HPDE6-E6E7 (cell line): ENCODE results near the gene C16orf95.

ENCODE experiments used
- DNase-seq: peaks from one replicate; pipeline ENCODE4 v3.0.0; 2011; ENCODE audit warnings: missing footprints; ENCODE audit errors: extremely low spot score

Gene C16orf95

DNA sequence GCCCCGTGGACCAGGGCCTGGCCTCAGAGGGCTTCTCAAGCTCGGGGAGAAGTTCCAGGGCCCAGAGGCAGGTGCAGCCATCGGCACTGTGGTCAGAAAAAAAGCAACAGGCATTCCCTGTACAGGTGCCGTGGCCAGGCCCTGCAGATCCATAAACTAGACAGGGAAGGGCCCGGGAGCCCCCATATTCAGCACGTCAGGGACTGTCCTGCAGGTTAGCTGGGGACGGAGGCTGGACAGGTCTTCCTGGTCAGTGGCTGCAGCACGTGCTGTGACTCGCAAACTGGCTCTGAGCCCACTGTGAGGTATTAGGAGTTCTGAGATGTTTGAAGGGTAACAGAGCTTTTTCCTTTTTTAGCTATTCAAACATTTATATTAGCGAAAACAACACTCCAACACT is 15.0 kb upstream of the C16orf95 start:
- DNase-seq = no peak

DNA sequence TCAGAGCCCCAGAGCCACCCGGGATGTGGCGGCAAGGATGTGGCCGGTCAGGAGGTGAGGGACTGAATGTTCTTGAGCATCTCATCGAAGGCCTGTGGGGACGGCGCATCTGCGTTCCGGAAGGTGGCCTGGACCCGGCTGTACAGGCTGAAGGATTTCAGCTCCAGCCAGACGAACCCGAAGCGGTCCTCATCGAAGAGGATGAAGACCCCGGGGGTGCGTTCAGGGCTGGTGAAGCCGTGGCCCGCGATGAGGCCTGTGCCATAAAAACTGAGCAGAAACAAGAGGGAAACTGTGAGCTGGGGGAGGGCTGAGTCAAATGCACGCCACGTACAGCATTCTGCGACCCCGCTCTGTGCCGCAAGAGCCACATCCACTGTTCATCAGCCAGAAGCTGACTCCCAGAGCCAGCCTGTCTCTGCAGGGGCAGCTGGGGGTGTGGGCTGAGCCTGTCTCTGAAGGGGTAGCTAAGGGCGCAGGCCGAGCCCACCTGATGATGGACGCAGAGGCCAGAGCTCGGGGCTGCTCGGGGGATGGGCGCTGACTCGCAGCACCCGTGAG is 14.1 kb upstream of the C16orf95 start:
- no peak for DNase-seq

DNA sequence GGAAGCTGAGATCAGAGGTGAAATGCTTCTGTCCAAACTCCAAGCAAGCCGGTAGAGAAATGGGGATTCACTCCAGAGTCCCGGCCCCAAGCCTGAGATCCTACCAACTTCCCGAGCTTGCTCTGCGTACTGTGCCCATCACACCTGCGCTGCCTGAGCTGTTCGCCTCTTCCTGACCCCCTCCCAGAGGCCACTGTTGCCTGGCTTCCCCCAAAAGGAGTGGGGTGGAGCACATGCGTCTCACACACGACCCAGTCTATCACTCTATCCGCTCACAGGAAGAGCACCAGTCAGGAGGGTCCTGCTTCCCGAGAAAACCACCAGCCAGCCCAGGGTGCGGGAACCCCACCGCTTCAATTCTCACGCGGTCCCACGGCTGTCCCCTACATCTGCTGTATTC is 13.5 kb upstream of the C16orf95 start:
- no peak for DNase-seq

DNA sequence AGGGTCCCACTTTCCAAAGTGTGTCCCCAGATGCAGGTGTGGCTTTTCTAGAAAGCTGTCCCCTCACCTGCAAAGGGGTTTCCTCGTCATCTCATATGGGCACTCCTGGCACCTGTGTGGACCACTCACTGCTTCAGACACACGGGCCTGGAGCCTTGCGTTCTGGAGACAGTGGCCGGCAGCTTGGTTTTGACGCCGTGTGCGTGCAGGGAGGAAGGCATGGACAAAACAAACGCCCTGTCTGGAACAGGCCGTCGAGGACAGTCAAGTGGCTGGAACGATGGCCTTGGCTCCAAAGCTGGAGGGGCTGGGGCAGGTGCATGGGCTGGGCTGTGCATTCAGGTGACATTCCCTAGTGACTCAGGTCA is 13.0 kb upstream of the C16orf95 start:
- DNase-seq = no peak

DNA sequence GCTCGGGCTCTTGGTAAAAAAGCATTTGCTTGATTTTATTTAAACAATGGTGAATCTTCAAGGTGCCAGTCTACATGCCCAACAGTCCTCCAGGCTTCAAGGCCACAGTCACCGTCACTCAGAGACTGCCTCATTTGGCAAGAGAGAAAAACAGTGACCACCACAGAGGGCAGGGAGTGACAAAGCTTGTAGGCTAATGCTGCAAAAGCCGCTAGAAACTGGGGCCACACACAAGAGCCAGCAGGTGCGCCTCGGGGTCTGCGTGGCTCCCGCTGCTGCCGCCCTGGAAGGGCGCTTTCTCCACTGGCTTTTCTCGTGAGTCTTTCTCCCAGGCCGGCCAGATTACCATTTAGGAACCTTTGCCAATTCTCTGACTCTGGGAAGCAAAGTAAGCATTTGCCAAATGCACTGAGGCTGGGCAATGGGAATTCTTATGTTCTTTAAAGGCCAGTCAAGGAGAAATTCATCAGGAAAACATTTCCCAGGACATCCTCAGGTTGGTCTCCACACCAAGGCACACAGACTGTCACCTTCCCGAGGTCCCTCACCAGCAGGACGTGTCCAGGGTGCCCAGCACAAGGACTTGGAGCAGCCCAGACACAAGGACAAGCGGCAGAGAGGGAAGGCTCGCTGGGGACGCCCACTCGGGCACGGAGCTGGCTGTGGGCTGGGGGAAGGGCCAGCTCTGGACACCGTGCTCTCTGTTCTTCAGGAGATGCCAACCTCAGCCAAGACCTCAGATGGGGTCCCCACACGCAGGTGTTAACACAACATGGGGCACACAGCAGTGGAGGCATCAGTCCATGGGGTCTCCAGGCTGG is 12.5 kb upstream of the C16orf95 start:
- DNase-seq = no peak

DNA sequence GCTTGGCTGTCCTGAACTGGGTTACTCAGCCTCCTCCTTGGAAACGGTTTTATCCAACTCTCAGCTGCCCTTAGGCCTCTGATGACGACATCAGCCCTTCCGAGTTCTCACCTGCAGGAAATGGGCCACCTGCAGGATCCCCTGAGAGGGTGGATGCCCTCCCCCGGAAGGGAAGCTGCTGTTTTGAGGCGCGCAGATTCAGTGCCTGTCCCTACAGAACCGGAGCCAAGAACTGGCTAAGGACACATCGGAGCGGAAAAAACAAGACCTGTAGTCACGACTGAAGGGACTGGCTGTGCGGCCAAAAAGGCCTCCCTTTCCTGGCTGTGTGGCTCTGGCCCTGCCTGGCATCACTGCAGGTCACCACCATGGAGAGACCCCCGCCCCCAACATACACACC is 11.7 kb upstream of the C16orf95 start:
- DNase-seq = no peak

- no peak for DNase-seq
These were observed 10.8 kb upstream of the C16orf95 start for GRCh38 chr16:87327798-87328495.

DNA sequence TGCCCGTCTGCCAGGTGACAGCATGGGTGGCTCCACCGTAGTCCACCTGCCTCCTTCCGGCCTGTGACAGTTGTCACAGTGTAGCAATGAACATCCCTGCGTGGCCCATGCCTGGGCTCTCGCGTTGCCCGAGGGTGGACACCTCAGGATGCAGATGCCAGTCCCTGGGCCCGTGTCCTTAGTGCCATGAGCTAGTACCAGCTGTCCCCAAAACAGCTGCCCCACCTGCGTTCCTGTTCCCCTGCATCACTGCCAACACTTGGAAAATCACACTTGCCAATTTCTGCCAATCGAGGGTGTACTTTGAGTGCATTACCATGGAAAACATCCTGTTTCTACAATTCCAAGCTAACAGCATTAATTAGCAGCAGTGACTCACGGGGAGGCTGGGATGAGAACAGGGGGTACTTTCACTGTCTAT is 9.0 kb upstream of the C16orf95 start:
- DNase-seq = no peak

- DNase-seq = no peak
These were observed 8.2 kb upstream of the C16orf95 start for GRCh38 chr16:87325423-87325858.

GRCh38 chr16:87324411-87325275 is 7.5 kb upstream of the C16orf95 start:
- DNase-seq = peak; percentile 39

DNA sequence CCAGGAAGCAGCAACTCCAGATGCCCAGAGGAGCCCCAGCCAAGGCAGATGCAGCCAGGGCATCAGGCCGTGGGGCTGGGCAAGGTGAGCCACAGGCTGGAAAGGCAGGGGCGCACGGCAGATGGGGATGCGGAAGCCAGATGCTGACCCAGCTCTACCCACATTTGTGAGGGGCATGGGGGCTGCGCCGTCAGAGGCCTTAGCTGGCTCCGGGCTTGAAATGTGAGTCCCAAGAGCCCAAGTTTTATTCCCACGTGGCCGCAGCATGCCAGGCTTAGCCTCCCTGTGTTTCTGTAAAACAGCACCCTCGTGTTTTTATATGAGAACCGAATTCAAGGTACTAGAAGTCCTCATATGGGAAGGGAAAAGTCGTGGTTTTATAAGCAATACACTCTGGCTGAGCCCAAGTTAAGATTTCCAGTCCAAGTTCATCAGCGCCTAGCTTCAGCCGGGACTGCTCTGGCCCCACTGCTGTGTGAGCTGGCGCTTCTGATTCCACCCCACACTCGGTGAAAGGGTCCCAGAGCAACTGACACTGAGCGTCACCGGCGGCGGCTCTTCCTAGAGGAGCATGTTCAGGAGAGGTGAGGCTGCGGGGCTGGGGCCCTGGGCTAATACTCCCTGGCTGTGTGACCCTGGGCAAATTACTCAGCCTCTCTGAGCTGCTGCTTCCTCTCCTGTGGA is 6.7 kb upstream of the C16orf95 start:
- DNase-seq = no peak

GRCh38 chr16:87322833-87323726 is 5.9 kb upstream of the C16orf95 start:
- no peak for DNase-seq

GRCh38 chr16:87322360-87322759 is 5.2 kb upstream of the C16orf95 start:
- no peak for DNase-seq

GRCh38 chr16:87321336-87322107 is 4.3 kb upstream of the C16orf95 start:
- no peak for DNase-seq

- no peak for DNase-seq
These were observed 3.5 kb upstream of the C16orf95 start for GRCh38 chr16:87320510-87321227.

DNA sequence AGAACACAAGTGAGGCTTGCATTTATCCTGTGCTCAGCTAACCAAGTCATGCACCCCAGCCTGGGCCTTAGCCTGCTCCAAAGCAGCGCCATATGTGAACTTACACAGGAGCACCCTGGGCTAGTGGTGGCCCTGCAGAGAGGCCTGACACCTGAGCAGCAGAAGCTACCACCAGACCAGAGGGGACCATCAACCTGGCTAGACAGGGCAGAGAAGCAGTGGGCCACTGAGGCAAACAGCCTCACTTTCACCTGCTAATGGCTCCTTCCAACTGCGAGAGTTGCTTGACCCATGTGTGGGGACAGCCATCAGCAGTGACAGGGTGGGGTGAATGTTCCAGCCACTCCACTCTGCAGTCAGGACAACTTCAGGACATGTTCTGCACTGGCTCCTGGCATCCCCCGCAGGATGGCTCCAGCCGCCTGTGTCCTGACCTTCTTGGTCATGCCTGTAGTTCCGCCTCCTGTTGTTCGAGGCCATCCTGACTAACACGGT is 2.9 kb upstream of the C16orf95 start:
- DNase-seq = no peak

GRCh38 chr16:87319011-87319410 is 1.8 kb upstream of the C16orf95 start:
- no peak for DNase-seq

GRCh38 chr16:87317750-87318644 is 805 bp upstream of the C16orf95 start:
- DNase-seq = peak; percentile 69
